Keratinocyte (primary cell): ENCODE data around the gene F5. TPM values are rescaled to one million over a fixed set of nuclear protein-coding genes. Genes with fewer than 3 reads are reported as not detected.

ENCODE experiments used
- DNase-seq: peaks from one replicate; pipeline ENCODE4 v3.0.0-alpha.2; 2011; ENCODE audit warnings: low read depth, missing footprints, low spot score
- FAIRE-seq: peaks from 2 replicates; lab custom pipeline; 2011; peaks lifted over from hg19 to GRCh38; lab: Jason Lieb, UNC
- H2AFZ ChIP-seq: 2 replicates; pipeline ENCODE4 v1.6.0; 2012; ENCODE audit warnings: low read length, control low read depth, inconsistent platforms; ENCODE audit not compliant: control insufficient read depth
- H3K27ac ChIP-seq: 2 replicates; pipeline ENCODE4 v1.5.1; 2011; ENCODE audit warnings: low read length; ENCODE audit not compliant: control insufficient read depth, insufficient read depth
- H3K27me3 ChIP-seq: 3 replicates; pipeline ENCODE4 v1.6.0; 2011; ENCODE audit warnings: low read length; ENCODE audit not compliant: control insufficient read depth, insufficient read depth; ENCODE audit errors: extremely low read depth
- H3K36me3 ChIP-seq, 2 experiments: 2 replicates in 1 of 2; 3 replicates in 1 of 2; pipeline ENCODE4 v1.5.1; 2011; ENCODE audit warnings: low read length in 2 of 2, mild to moderate bottlenecking in 1 of 2; ENCODE audit not compliant: control insufficient read depth in 2 of 2, insufficient read depth in 2 of 2; ENCODE audit errors: extremely low read depth in 1 of 2
- H3K4me1 ChIP-seq: 3 replicates; pipeline ENCODE4 v1.5.1; 2011; ENCODE audit warnings: low read length; ENCODE audit not compliant: control insufficient read depth, insufficient read depth; ENCODE audit errors: extremely low read depth
- H3K4me2 ChIP-seq: 3 replicates; pipeline ENCODE4 v1.6.0; 2011; ENCODE audit warnings: low read depth, low read length; ENCODE audit not compliant: control insufficient read depth, insufficient read depth; ENCODE audit errors: extremely low read depth
- H3K4me3 ChIP-seq, 3 experiments: fragments of 200-600 bp in 1 of 3; sonication (generic) in 1 of 3; 2 replicates in 2 of 3; 3 replicates in 1 of 3; pipeline ENCODE4 v1.5.1; 2011 to 2016; ENCODE audit warnings: low read length in 3 of 3, mild to moderate bottlenecking in 3 of 3, control low read depth in 2 of 3, inconsistent platforms in 1 of 3, low read depth in 1 of 3, mixed read lengths in 1 of 3, mixed run types in 1 of 3, moderate library complexity in 1 of 3; ENCODE audit not compliant: control insufficient read depth in 2 of 3, insufficient read depth in 2 of 3; ENCODE audit errors: extremely low read depth in 1 of 3
- H3K79me2 ChIP-seq: 2 replicates; pipeline ENCODE4 v1.6.0; 2012; ENCODE audit warnings: low read length; ENCODE audit not compliant: control insufficient read depth, insufficient read depth
- H3K9ac ChIP-seq: 3 replicates; pipeline ENCODE4 v1.6.0; 2011; ENCODE audit warnings: low read length; ENCODE audit not compliant: control insufficient read depth, insufficient read depth; ENCODE audit errors: extremely low read depth
- H3K9me1 ChIP-seq: 3 replicates; pipeline ENCODE4 v1.6.0; 2011; ENCODE audit warnings: low read length; ENCODE audit not compliant: control insufficient read depth, insufficient read depth; ENCODE audit errors: extremely low read depth
- H3K9me3 ChIP-seq: 2 replicates; pipeline ENCODE4 v1.5.1; 2012; ENCODE audit warnings: low read depth, low read length; ENCODE audit not compliant: control insufficient read depth
- H4K20me1 ChIP-seq: 3 replicates; pipeline ENCODE4 v1.6.0; 2011; ENCODE audit warnings: low read length; ENCODE audit not compliant: control insufficient read depth, insufficient read depth; ENCODE audit errors: extremely low read depth
- CTCF ChIP-seq, 3 experiments: IDR thresholded peaks in 1 of 3; conservative IDR thresholded peaks in 1 of 3; optimal IDR thresholded peaks in 1 of 3; 2 replicates in 2 of 3; 3 replicates in 1 of 3; pipeline versions ENCODE3 to v1.5.1; 2011; ENCODE audit warnings: low read length in 3 of 3, mild to moderate bottlenecking in 3 of 3, moderate library complexity in 2 of 3, control low read depth in 1 of 3, inconsistent platforms in 1 of 3; ENCODE audit not compliant: insufficient read depth in 2 of 3; ENCODE audit errors: extremely low read depth in 1 of 3
- EZH2 ChIP-seq: IDR thresholded peaks from one replicate; pipeline ENCODE4 v1.6.1; 2012; ENCODE audit warnings: inconsistent platforms, mild to moderate bottlenecking, low read length, moderate library complexity
- dilution Hi-C: fragments of 300-500 bp; cut with MboI; formaldehyde crosslinking; loops from one replicate; pipeline ENCODE4 v1.7.0; 2020; ENCODE audit warnings: low sequenced_read_pairs; ENCODE audit not compliant: extremely low pct_ligation_motif_present
- polyA plus RNA-seq, 5 experiments: library from polyadenylated mRNA; depleted of rRNA in 3 of 5; stranded (reverse) in 3 of 5; stranded (forward) in 1 of 5; unstranded in 1 of 5; fragments of >200 nt; gene quantifications; 1 replicate in 1 of 5; 2 replicates in 3 of 5; 3 replicates in 1 of 5; pipeline versions ENCODE4 v1.2.1 to v1.2.3, GENCODE V29; 2011 to 2012; ENCODE audit warnings: missing spikeins in 2 of 5, low read depth in 1 of 5, low replicate concordance in 1 of 5

F5 gene
- polyA plus RNA-seq, 1 donor (not counting 4 experiments of a cell fraction or from before 2014, with no cell fraction given), result 0.01 TPM

GRCh38 chr1:169563019-169563615, 23.2 kb downstream of the F5 start:
- no peak for TF ChIP-seq CTCF (optimal IDR thresholded peaks at IDR 0.05 in 1 of 3, IDR thresholded peaks at IDR 0.05 in 1 of 3, conservative IDR thresholded peaks at IDR 0.05 in 1 of 3; ENCODE audit: extremely low read depth in 1 of 3, insufficient read depth in 2 of 3, low read length in 3 of 3)
- TF ChIP-seq EZH2, result no peak
- no peak for DNase-seq

GRCh38 chr1:169561692-169562091, 24.6 kb downstream of the F5 start:
- H3K36me3 ChIP-seq, result no peaks in the 10 kb centered on the region
- no peak overlapping the region for H3K27ac ChIP-seq
- H3K9me3 ChIP-seq, result no peaks in the 10 kb centered on the region
- H3K4me1 ChIP-seq, result peaks cover 11% of the 10 kb centered on the region
- H3K27me3 ChIP-seq, result no peaks in the 10 kb centered on the region
- H3K9me1 ChIP-seq, result no peaks in the 10 kb centered on the region
- FAIRE-seq (no peak), DNase-seq (no peak)
- H3K9ac ChIP-seq, result no peak overlapping the region
- H4K20me1 ChIP-seq, result no peaks in the 10 kb centered on the region
- no peak for TF ChIP-seq EZH2
- TF ChIP-seq CTCF (optimal IDR thresholded peaks at IDR 0.05 in 1 of 3, IDR thresholded peaks at IDR 0.05 in 1 of 3, conservative IDR thresholded peaks at IDR 0.05 in 1 of 3; ENCODE audit: extremely low read depth in 1 of 3, insufficient read depth in 2 of 3, low read length in 3 of 3), result no peak
- H3K4me2 ChIP-seq, result no peak overlapping the region
- dilution Hi-C loops, result no loop called here
- H3K79me2 ChIP-seq, result no peaks in the 10 kb centered on the region
- H2AFZ ChIP-seq, result no peak overlapping the region
- H3K4me3 ChIP-seq, result no peak overlapping the region

More at GRCh38 chr1:169563019-169563615, 23.2 kb downstream of the F5 start:
- H2AFZ ChIP-seq, result no peak overlapping the region
- H3K27ac ChIP-seq, result no peak overlapping the region
- H4K20me1 ChIP-seq, result no peaks in the 10 kb centered on the region
- H3K4me1 ChIP-seq, result peaks cover 11% of the 10 kb centered on the region
- H3K9me3 ChIP-seq, result no peaks in the 10 kb centered on the region
- no peaks in the 10 kb centered on the region for H3K27me3 ChIP-seq
- no peaks in the 10 kb centered on the region for H3K9me1 ChIP-seq
- no peak overlapping the region for H3K4me3 ChIP-seq
- H3K36me3 ChIP-seq, result no peaks in the 10 kb centered on the region
- no peaks in the 10 kb centered on the region for H3K79me2 ChIP-seq
- H3K9ac ChIP-seq, result no peak overlapping the region
- H3K4me2 ChIP-seq, result no peak overlapping the region
- dilution Hi-C loops, result no loop called here
- no peak for FAIRE-seq
